SJSA1 (cell line): ENCODE results near the gene KBTBD12. TPM values are rescaled to one million over a fixed set of nuclear protein-coding genes. Genes with fewer than 3 reads are reported as not detected.

ENCODE experiments used
- DNase-seq, 2 experiments: peaks; one replicate each; pipeline ENCODE4 v3.0.0-alpha.2; 2015 to 2020; ENCODE audit warnings: low spot score in 2 of 2, low read depth in 1 of 2
- H3K27ac ChIP-seq: fragments of 250-450 bp; sonication (Bioruptor Pico); 2 replicates; pipeline ENCODE4 v1.5.1; 2020; ENCODE audit warnings: mild to moderate bottlenecking, moderate library complexity
- H3K27me3 ChIP-seq: fragments of 250-450 bp; sonication (Bioruptor Pico); replicated peaks from 2 replicates; pipeline ENCODE4 v1.5.1; 2020; ENCODE audit warnings: mild to moderate bottlenecking, moderate library complexity
- H3K36me3 ChIP-seq: fragments of 250-450 bp; sonication (Bioruptor Pico); 2 replicates; pipeline ENCODE4 v1.5.1; 2020; ENCODE audit warnings: mild to moderate bottlenecking
- H3K4me1 ChIP-seq: fragments of 250-450 bp; sonication (Bioruptor Pico); replicated peaks from 2 replicates; pipeline ENCODE4 v1.6.1; 2021; ENCODE audit warnings: mild to moderate bottlenecking
- H3K4me3 ChIP-seq: fragments of 250-450 bp; sonication (Bioruptor Pico); 2 replicates; pipeline ENCODE4 v1.5.1; 2020; ENCODE audit warnings: mild to moderate bottlenecking
- H3K9me3 ChIP-seq: fragments of 250-450 bp; sonication (Bioruptor Pico); replicated peaks from 2 replicates; pipeline ENCODE4 v1.5.1; 2020; ENCODE audit warnings: mild to moderate bottlenecking
- total RNA-seq: library from RNA; depleted of rRNA; stranded (reverse); fragments of >200 nt; shearing (Covaris generic); gene quantifications from 2 replicates; pipeline ENCODE4 v1.2.3, GENCODE V29; 2014

Gene KBTBD12
- total RNA-seq, 1 experiment from 2014 or later: not detected

GRCh38 chr3:127967316-127967715 is 52.3 kb downstream of the KBTBD12 start:
- DNase-seq: peak in 1 of 2 experiments; percentile 72

GRCh38 chr3:127970966-127971592 is 56.0 kb downstream of the KBTBD12 start:
- H3K36me3 ChIP-seq: no peaks in the 10 kb centered on the region
- H3K27me3 ChIP-seq: peaks cover 9% of the 10 kb centered on the region; the same call in 1 of the 2 replicates
- peak in 1 of 2 experiments; percentile 44 for DNase-seq

More at GRCh38 chr3:127967316-127967715, 52.3 kb downstream of the KBTBD12 start:
- Histone ChIP-seq H3K9me3 (0 out of 2 replicates have a peak, but pooled peaks cover 3% of the 10 kb centered on the region), H3K36me3 (no peaks in the 10 kb centered on the region), H3K4me3 (no peak overlapping the region), H3K27ac (no peak overlapping the region), H3K27me3 (no peaks in the 10 kb centered on the region), H3K4me1 (peaks cover 16% of the 10 kb centered on the region)

GRCh38 chr3:127974226-127974625 is 59.2 kb downstream of the KBTBD12 start:
- Histone ChIP-seq H3K27me3 (peaks cover 19% of the 10 kb centered on the region; the same call in 1 of the 2 replicates), H3K9me3 (no peaks in the 10 kb centered on the region), H3K4me3 (no peak overlapping the region), H3K27ac (no peak overlapping the region), H3K4me1 (no peaks in the 10 kb centered on the region), H3K36me3 (no peaks in the 10 kb centered on the region)
- DNase-seq: no peak

More at GRCh38 chr3:127970966-127971592, 56.0 kb downstream of the KBTBD12 start:
- Histone ChIP-seq H3K4me3 (no peak overlapping the region), H3K27ac (no peak overlapping the region), H3K4me1 (peaks cover 16% of the 10 kb centered on the region), H3K9me3 (0 out of 2 replicates have a peak, but pooled peaks cover 3% of the 10 kb centered on the region)

GRCh38 chr3:127975153-127976029 is 60.4 kb downstream of the KBTBD12 start:
- Histone ChIP-seq H3K27me3 (peaks cover 19% of the 10 kb centered on the region; the same call in 1 of the 2 replicates), H3K36me3 (no peaks in the 10 kb centered on the region), H3K4me3 (no peak overlapping the region)

GRCh38 chr3:127978636-127979035 is 63.6 kb downstream of the KBTBD12 start:
- Histone ChIP-seq H3K4me3 (no peak overlapping the region), H3K9me3 (no peaks in the 10 kb centered on the region), H3K27ac (no peak overlapping the region), H3K36me3 (no peaks in the 10 kb centered on the region), H3K27me3 (peaks cover 19% of the 10 kb centered on the region; the same call in 1 of the 2 replicates), H3K4me1 (no peaks in the 10 kb centered on the region)
- no peak for DNase-seq

More at GRCh38 chr3:127975153-127976029, 60.4 kb downstream of the KBTBD12 start:
- no peaks in the 10 kb centered on the region for H3K4me1 ChIP-seq
- no peaks in the 10 kb centered on the region for H3K9me3 ChIP-seq
- DNase-seq: no peak
- no peak overlapping the region for H3K27ac ChIP-seq

GRCh38 chr3:127979473-127979872 is 64.4 kb downstream of the KBTBD12 start:
- H3K9me3 ChIP-seq: no peaks in the 10 kb centered on the region
- no peak for DNase-seq
- H3K36me3 ChIP-seq: no peaks in the 10 kb centered on the region
- no peak overlapping the region for H3K27ac ChIP-seq
- no peak overlapping the region for H3K4me3 ChIP-seq
- peaks cover 19% of the 10 kb centered on the region; the same call in 1 of the 2 replicates for H3K27me3 ChIP-seq
- no peaks in the 10 kb centered on the region for H3K4me1 ChIP-seq

GRCh38 chr3:127981097-127981496 is 66.1 kb downstream of the KBTBD12 start:
- Histone ChIP-seq H3K36me3 (no peaks in the 10 kb centered on the region), H3K9me3 (no peaks in the 10 kb centered on the region), H3K4me3 (no peak overlapping the region), H3K27me3 (0 out of 2 replicates have a peak, but pooled peaks cover 10% of the 10 kb centered on the region), H3K27ac (no peak overlapping the region), H3K4me1 (0 out of 2 replicates have a peak, but pooled peaks cover 3% of the 10 kb centered on the region)
- DNase-seq: no peak

GRCh38 chr3:127982155-127982554 is 67.1 kb downstream of the KBTBD12 start:
- Histone ChIP-seq H3K9me3 (no peaks in the 10 kb centered on the region), H3K4me3 (no peak overlapping the region), H3K36me3 (no peaks in the 10 kb centered on the region), H3K4me1 (0 out of 2 replicates have a peak, but pooled peaks cover 3% of the 10 kb centered on the region), H3K27me3 (no peaks in the 10 kb centered on the region), H3K27ac (no peak overlapping the region)
- no peak for DNase-seq

GRCh38 chr3:127984241-127984975 is 69.4 kb downstream of the KBTBD12 start:
- no peaks in the 10 kb centered on the region for H3K27me3 ChIP-seq
- no peaks in the 10 kb centered on the region for H3K36me3 ChIP-seq
- no peak overlapping the region for H3K4me3 ChIP-seq
- H3K27ac ChIP-seq: no peak overlapping the region
- no peaks in the 10 kb centered on the region for H3K9me3 ChIP-seq
- peaks cover 11% of the 10 kb centered on the region; the same call in 1 of the 2 replicates for H3K4me1 ChIP-seq
- DNase-seq: no peak

GRCh38 chr3:127985216-127985615 is 70.2 kb downstream of the KBTBD12 start:
- H3K4me1 ChIP-seq: peaks cover 11% of the 10 kb centered on the region; the same call in 1 of the 2 replicates
- H3K27ac ChIP-seq: no peak overlapping the region
- no peak for DNase-seq

GRCh38 chr3:127985655-127986225 is 70.7 kb downstream of the KBTBD12 start:
- H3K27me3 ChIP-seq: no peaks in the 10 kb centered on the region
- no peak overlapping the region for H3K27ac ChIP-seq
- H3K4me1 ChIP-seq: peaks cover 11% of the 10 kb centered on the region; the same call in 1 of the 2 replicates
- H3K4me3 ChIP-seq: no peak overlapping the region
- DNase-seq: no peak
- H3K36me3 ChIP-seq: no peaks in the 10 kb centered on the region
- H3K9me3 ChIP-seq: no peaks in the 10 kb centered on the region

More at GRCh38 chr3:127985216-127985615, 70.2 kb downstream of the KBTBD12 start:
- Histone ChIP-seq H3K36me3 (no peaks in the 10 kb centered on the region), H3K4me3 (no peak overlapping the region), H3K9me3 (no peaks in the 10 kb centered on the region), H3K27me3 (no peaks in the 10 kb centered on the region)

- Histone ChIP-seq H3K4me3 (no peak overlapping the region), H3K4me1 (peaks cover 11% of the 10 kb centered on the region; the same call in 1 of the 2 replicates), H3K9me3 (no peaks in the 10 kb centered on the region), H3K27me3 (no peaks in the 10 kb centered on the region), H3K27ac (no peak overlapping the region), H3K36me3 (no peaks in the 10 kb centered on the region)
- DNase-seq: no peak
Measured at GRCh38 chr3:127986803-127987202, 71.8 kb downstream of the KBTBD12 start.
